B cell (primary cell): ENCODE data around the gene BMPR1A.

Experiments used
- EZH2 ChIP-seq: IDR thresholded peaks from 2 replicates; pipeline ENCODE4 v1.6.1; 2012; ENCODE audit warnings: borderline replicate concordance, low read depth, mild to moderate bottlenecking, moderate library complexity, low read length; ENCODE audit not compliant: insufficient read depth, poor library complexity, severe bottlenecking
- TF ChIP-seq, protein P1 (sequence below): fragments of 200-600 bp; IDR thresholded peaks from one replicate; pipeline ENCODE4 v1.8.0; 2022; ENCODE audit warnings: antibody characterized with exemption, mild to moderate bottlenecking

GRCh38 chr10:86898511-86898910 is 142.1 kb downstream of the BMPR1A start:
- no peak for TF ChIP-seq EZH2
- TF ChIP-seq, protein P1, sequence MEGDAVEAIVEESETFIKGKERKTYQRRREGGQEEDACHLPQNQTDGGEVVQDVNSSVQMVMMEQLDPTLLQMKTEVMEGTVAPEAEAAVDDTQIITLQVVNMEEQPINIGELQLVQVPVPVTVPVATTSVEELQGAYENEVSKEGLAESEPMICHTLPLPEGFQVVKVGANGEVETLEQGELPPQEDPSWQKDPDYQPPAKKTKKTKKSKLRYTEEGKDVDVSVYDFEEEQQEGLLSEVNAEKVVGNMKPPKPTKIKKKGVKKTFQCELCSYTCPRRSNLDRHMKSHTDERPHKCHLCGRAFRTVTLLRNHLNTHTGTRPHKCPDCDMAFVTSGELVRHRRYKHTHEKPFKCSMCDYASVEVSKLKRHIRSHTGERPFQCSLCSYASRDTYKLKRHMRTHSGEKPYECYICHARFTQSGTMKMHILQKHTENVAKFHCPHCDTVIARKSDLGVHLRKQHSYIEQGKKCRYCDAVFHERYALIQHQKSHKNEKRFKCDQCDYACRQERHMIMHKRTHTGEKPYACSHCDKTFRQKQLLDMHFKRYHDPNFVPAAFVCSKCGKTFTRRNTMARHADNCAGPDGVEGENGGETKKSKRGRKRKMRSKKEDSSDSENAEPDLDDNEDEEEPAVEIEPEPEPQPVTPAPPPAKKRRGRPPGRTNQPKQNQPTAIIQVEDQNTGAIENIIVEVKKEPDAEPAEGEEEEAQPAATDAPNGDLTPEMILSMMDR: no peak
